ENCODE measurements around the gene LBHD1. TPM values are rescaled to one million over a fixed set of nuclear protein-coding genes. Genes with fewer than 3 reads are reported as not detected.

Gene LBHD1
- polyA plus RNA-seq, 3 donors = 1.9 to 9.1 (median 2.9) TPM

- no peak for DNase-seq
- no peaks in the 10 kb centered on the region for H3K27me3 Mint-ChIP-seq (ENCODE audit: low read depth in 3 of 3)
- Histone ChIP-seq H3K9ac (ENCODE audit: insufficient read depth, low read length, poor library complexity, severe bottlenecking) (peak overlapping the region; percentile 78), H3K27me3 (ENCODE audit: control insufficient read depth in 2 of 2, insufficient read depth in 2 of 2, low read length in 2 of 2) (no peaks in the 10 kb centered on the region), H3K79me2 (ENCODE audit: insufficient read depth, low read length) (peaks cover 65% of the 10 kb centered on the region), H3K4me3 (replicated peaks in 1 of 3; ENCODE audit: low read depth in 2 of 3, low read length in 3 of 3) (peak overlapping the region; percentile 70 to 99 (median 99)), H3K4me1 (ENCODE audit: control insufficient read depth in 1 of 2, insufficient read depth in 2 of 2, low read length in 2 of 2) (peaks cover 35 to 37% of the 10 kb centered on the region in 2 donors), H4K20me1 (ENCODE audit: insufficient read depth, low read length) (peaks cover 18% of the 10 kb centered on the region), H2AFZ (ENCODE audit: insufficient read depth, low read depth, low read length, poor library complexity, severe bottlenecking) (no peak overlapping the region), H3K9me3 (replicated peaks in 1 of 2; ENCODE audit: control insufficient read depth in 1 of 2, insufficient read depth in 1 of 2, low read length in 2 of 2) (no peaks in the 10 kb centered on the region), H3K4me2 (replicated peaks; ENCODE audit: extremely low read depth, low read length, poor library complexity, severe bottlenecking) (peak overlapping the region; percentile 90), H3K27ac (ENCODE audit: low read depth in 1 of 2, low read length in 2 of 2) (peak overlapping the region in 1 of 2 donors; percentile 86), H3K36me3 (replicated peaks in 1 of 2; ENCODE audit: control insufficient read depth in 1 of 2, insufficient read depth in 2 of 2, low read length in 2 of 2) (peaks cover 10 to 26% of the 10 kb centered on the region in 2 donors)
- TF ChIP-seq, protein P1, sequence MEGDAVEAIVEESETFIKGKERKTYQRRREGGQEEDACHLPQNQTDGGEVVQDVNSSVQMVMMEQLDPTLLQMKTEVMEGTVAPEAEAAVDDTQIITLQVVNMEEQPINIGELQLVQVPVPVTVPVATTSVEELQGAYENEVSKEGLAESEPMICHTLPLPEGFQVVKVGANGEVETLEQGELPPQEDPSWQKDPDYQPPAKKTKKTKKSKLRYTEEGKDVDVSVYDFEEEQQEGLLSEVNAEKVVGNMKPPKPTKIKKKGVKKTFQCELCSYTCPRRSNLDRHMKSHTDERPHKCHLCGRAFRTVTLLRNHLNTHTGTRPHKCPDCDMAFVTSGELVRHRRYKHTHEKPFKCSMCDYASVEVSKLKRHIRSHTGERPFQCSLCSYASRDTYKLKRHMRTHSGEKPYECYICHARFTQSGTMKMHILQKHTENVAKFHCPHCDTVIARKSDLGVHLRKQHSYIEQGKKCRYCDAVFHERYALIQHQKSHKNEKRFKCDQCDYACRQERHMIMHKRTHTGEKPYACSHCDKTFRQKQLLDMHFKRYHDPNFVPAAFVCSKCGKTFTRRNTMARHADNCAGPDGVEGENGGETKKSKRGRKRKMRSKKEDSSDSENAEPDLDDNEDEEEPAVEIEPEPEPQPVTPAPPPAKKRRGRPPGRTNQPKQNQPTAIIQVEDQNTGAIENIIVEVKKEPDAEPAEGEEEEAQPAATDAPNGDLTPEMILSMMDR (IDR thresholded peaks at IDR 0.05) = no peak
- no peaks in the 10 kb centered on the region for H3K9me3 Mint-ChIP-seq
- 76% methylated on average over 12 of the region's 16 CpGs for WGBS (ENCODE audit: insufficient coverage)
- H3K4me3 Mint-ChIP-seq = peak overlapping the region; percentile 92 to 97
- H3K4me1 Mint-ChIP-seq = peaks cover 54% of the 10 kb centered on the region
- H3K36me3 Mint-ChIP-seq = peaks cover 13 to 31% of the 10 kb centered on the region in 2 donors
- H3K27ac Mint-ChIP-seq = peak overlapping the region in 4 of 7 donors; percentile 33 to 92 (median 83)
- intact Hi-C loops (cut with micrococcal nuclease) = no loop called here
These were observed 5.7 kb downstream of the LBHD1 start for GRCh38 chr11:62666259-62666926.

GRCh38 chr11:62665599-62666258 is 6.3 kb downstream of the LBHD1 start:
- Histone ChIP-seq H3K27ac (ENCODE audit: low read depth in 1 of 2, low read length in 2 of 2) (peak overlapping the region; percentile 50 to 86), H3K79me2 (ENCODE audit: insufficient read depth, low read length) (peaks cover 58% of the 10 kb centered on the region), H3K4me3 (replicated peaks in 1 of 3; ENCODE audit: low read depth in 2 of 3, low read length in 3 of 3) (peak overlapping the region; percentile 70 to 99 (median 99)), H3K27me3 (ENCODE audit: control insufficient read depth in 2 of 2, insufficient read depth in 2 of 2, low read length in 2 of 2) (no peaks in the 10 kb centered on the region), H3K4me1 (ENCODE audit: control insufficient read depth in 1 of 2, insufficient read depth in 2 of 2, low read length in 2 of 2) (peaks cover 29 to 32% of the 10 kb centered on the region in 2 donors), H4K20me1 (ENCODE audit: insufficient read depth, low read length) (peaks cover 18% of the 10 kb centered on the region), H2AFZ (ENCODE audit: insufficient read depth, low read depth, low read length, poor library complexity, severe bottlenecking) (peak overlapping the region; percentile 95), H3K4me2 (replicated peaks; ENCODE audit: extremely low read depth, low read length, poor library complexity, severe bottlenecking) (peak overlapping the region; percentile 90), H3K36me3 (replicated peaks in 1 of 2; ENCODE audit: control insufficient read depth in 1 of 2, insufficient read depth in 2 of 2, low read length in 2 of 2) (peaks cover 10 to 27% of the 10 kb centered on the region in 2 donors), H3K9me3 (replicated peaks in 1 of 2; ENCODE audit: control insufficient read depth in 1 of 2, insufficient read depth in 1 of 2, low read length in 2 of 2) (no peaks in the 10 kb centered on the region), H3K9ac (ENCODE audit: insufficient read depth, low read length, poor library complexity, severe bottlenecking) (peak overlapping the region; percentile 78)
- Mint-ChIP-seq H3K36me3 (peaks cover 14 to 33% of the 10 kb centered on the region in 2 donors), H3K9me3 (no peaks in the 10 kb centered on the region), H3K27ac (peak overlapping the region; percentile 80 to 94 (median 92)), H3K4me1 (peaks cover 47% of the 10 kb centered on the region), H3K4me3 (peak overlapping the region; percentile 92 to 97), H3K27me3 (ENCODE audit: low read depth in 3 of 3) (no peaks in the 10 kb centered on the region)
- peak in 2 of 3 donors; percentile 30 to 43 for DNase-seq
- WGBS (ENCODE audit: insufficient coverage) = 10% methylated on average over 39 of the region's 39 CpGs
- TF ChIP-seq, protein P1 (IDR thresholded peaks at IDR 0.05) = no peak
- intact Hi-C loops (cut with micrococcal nuclease) = loop anchor here in 1 of 2 donors (2.0 kb wide), 1 partner anchor 13 kb away; the partner anchor contains the start of gene UBXN1
